IPS DF 4.7 (cell line): ENCODE data around the gene AARS2.

ENCODE experiments used
- DNase-seq: peaks from one replicate; pipeline ENCODE4 v3.0.0-alpha.2; 2013; ENCODE audit warnings: low spot score; ENCODE audit errors: extremely low read depth

Gene AARS2

GRCh38 chr6:44301782-44302564, 11.2 kb downstream of the AARS2 start:
- DNase-seq: no peak

GRCh38 chr6:44301106-44301505, 12.0 kb downstream of the AARS2 start:
- no peak for DNase-seq

GRCh38 chr6:44300292-44300823, 12.8 kb downstream of the AARS2 start:
- no peak for DNase-seq

GRCh38 chr6:44298864-44299263, 14.3 kb downstream of the AARS2 start:
- DNase-seq: no peak

- DNase-seq: no peak
Measured at GRCh38 chr6:44298055-44298803, 14.9 kb downstream of the AARS2 start.

GRCh38 chr6:44297063-44298038, 15.8 kb downstream of the AARS2 start:
- DNase-seq: no peak

GRCh38 chr6:44294832-44295791, 18.0 kb downstream of the AARS2 start:
- DNase-seq: no peak

GRCh38 chr6:44292661-44293365, 20.3 kb downstream of the AARS2 start:
- no peak for DNase-seq

- DNase-seq: no peak
Measured at GRCh38 chr6:44291841-44292240, 21.3 kb downstream of the AARS2 start.

GRCh38 chr6:44289726-44290260, 23.4 kb downstream of the AARS2 start:
- DNase-seq: no peak

GRCh38 chr6:44286747-44287146, 26.4 kb downstream of the AARS2 start:
- no peak for DNase-seq

GRCh38 chr6:44286285-44286565, 26.9 kb downstream of the AARS2 start:
- no peak for DNase-seq

- DNase-seq: no peak
Measured at GRCh38 chr6:44285552-44286284, 27.4 kb downstream of the AARS2 start.

- no peak for DNase-seq
Measured at GRCh38 chr6:44284867-44285266, 28.3 kb downstream of the AARS2 start.

GRCh38 chr6:44284121-44284520, 29.0 kb downstream of the AARS2 start:
- DNase-seq: no peak

- no peak for DNase-seq
Measured at GRCh38 chr6:44278774-44279697, 34.1 kb downstream of the AARS2 start.

- no peak for DNase-seq
Measured at GRCh38 chr6:44278315-44278714, 34.8 kb downstream of the AARS2 start.

- no peak for DNase-seq
Measured at GRCh38 chr6:44277763-44278162, 35.4 kb downstream of the AARS2 start.
